ENCODE measurements around the gene TCEANC2. TPM values are rescaled to one million over a fixed set of nuclear protein-coding genes. Genes with fewer than 3 reads are reported as not detected.

The TCEANC2 gene
- total RNA-seq, 1 experiment from 2014 or later = 4.2 TPM

DNA sequence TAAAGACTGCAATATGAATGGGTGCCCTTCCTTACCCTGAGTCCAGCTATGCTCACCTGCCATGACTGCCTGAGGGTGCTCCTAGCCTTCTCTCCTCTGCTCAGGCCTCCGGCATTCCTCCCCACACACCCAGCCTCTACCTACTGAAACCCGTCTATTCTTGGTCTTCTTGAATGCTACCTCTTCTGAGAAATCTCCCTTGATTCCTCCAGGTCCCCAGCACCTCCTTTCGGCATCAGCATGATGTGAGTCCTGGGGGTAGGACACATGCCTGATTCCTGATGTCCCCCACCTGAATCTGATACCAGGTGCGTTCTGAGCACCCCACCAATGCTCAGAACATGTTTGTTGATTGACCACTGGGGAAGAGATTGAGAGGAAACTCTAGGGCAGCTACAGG is 44.0 kb upstream of the TCEANC2 start:
- H3K4me1 ChIP-seq (ENCODE audit: insufficient read depth, low read length, poor library complexity, severe bottlenecking) = no peaks in the 10 kb centered on the region
- no peak overlapping the region for H3K27ac ChIP-seq (ENCODE audit: low read depth, low read length, poor library complexity, severe bottlenecking)
- H3K27me3 ChIP-seq (replicated peaks; ENCODE audit: insufficient read depth, low read depth, low read length, poor library complexity) = no peaks in the 10 kb centered on the region
- POLR2A ChIA-PET (ENCODE audit: low non-redundant PET) = no interaction called here
- no peaks in the 10 kb centered on the region for H3K36me3 ChIP-seq (ENCODE audit: insufficient read depth, low read length, poor library complexity, severe bottlenecking)
- CTCF ChIA-PET = no interaction called here
- DNase-seq (ENCODE audit: low spot score) = no peak
- TF ChIP-seq, protein P1, sequence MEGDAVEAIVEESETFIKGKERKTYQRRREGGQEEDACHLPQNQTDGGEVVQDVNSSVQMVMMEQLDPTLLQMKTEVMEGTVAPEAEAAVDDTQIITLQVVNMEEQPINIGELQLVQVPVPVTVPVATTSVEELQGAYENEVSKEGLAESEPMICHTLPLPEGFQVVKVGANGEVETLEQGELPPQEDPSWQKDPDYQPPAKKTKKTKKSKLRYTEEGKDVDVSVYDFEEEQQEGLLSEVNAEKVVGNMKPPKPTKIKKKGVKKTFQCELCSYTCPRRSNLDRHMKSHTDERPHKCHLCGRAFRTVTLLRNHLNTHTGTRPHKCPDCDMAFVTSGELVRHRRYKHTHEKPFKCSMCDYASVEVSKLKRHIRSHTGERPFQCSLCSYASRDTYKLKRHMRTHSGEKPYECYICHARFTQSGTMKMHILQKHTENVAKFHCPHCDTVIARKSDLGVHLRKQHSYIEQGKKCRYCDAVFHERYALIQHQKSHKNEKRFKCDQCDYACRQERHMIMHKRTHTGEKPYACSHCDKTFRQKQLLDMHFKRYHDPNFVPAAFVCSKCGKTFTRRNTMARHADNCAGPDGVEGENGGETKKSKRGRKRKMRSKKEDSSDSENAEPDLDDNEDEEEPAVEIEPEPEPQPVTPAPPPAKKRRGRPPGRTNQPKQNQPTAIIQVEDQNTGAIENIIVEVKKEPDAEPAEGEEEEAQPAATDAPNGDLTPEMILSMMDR (conservative IDR thresholded peaks at IDR 0.05; ENCODE audit: low read depth, low read length) = no peak
- TF ChIP-seq EZH2 (IDR thresholded peaks at IDR 0.05; ENCODE audit: borderline replicate concordance, low read depth, low read length, poor library complexity, severe bottlenecking) = no peak
- no peaks in the 10 kb centered on the region for H3K9me3 ChIP-seq (ENCODE audit: low read depth, low read length, poor library complexity, severe bottlenecking)
- intact Hi-C loops (cut with micrococcal nuclease; ENCODE audit: unreplicated experiment) = no loop called here
- BruUV-seq (replicated peaks) = no TSS peak
- H3K4me3 ChIP-seq (ENCODE audit: low read depth, low read length, poor library complexity, severe bottlenecking) = no peak overlapping the region

DNA sequence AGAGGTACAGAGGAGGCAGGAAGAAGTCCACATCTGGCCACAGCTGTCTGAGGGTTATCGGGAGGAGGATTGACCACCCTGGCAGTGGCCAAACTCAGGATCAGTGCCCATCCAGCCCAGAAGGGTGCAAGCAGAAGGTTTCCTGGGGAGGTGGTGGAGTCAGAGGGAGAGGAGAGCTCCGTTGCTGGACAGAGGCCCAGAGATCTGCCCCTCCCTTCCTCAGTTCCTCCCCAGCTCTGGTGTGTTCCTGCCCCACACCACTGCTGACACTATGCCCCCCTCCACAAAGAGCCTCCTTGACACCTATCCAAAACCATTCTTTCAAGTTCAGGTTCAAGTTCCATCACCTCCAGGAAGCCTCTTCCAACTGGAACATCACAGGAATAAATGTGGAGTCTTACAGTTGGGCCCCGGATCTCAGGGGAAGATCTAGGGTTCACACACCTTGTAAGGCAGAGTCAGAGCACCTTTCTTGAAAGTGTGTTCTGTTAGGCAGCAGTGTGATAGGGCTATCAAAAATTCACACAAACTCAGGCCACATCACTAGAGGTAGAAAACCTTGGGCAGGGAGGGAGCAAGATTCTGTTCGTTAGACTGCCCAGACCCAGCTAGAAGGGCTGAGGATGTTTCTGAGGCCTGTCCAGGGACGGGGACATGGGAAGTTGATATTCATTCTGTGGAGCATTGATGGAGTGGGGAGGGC is 42.8 kb upstream of the TCEANC2 start:
- no peak for TF ChIP-seq EZH2 (IDR thresholded peaks at IDR 0.05; ENCODE audit: borderline replicate concordance, low read depth, low read length, poor library complexity, severe bottlenecking)
- TF ChIP-seq, protein P1 (conservative IDR thresholded peaks at IDR 0.05; ENCODE audit: low read depth, low read length) = no peak
- intact Hi-C loops (cut with micrococcal nuclease; ENCODE audit: unreplicated experiment) = no loop called here
- DNase-seq (ENCODE audit: low spot score) = no peak
- Histone ChIP-seq H3K27me3 (replicated peaks; ENCODE audit: insufficient read depth, low read depth, low read length, poor library complexity) (no peaks in the 10 kb centered on the region), H3K36me3 (ENCODE audit: insufficient read depth, low read length, poor library complexity, severe bottlenecking) (no peaks in the 10 kb centered on the region), H3K27ac (ENCODE audit: low read depth, low read length, poor library complexity, severe bottlenecking) (no peak overlapping the region), H3K4me3 (ENCODE audit: low read depth, low read length, poor library complexity, severe bottlenecking) (no peak overlapping the region), H3K4me1 (ENCODE audit: insufficient read depth, low read length, poor library complexity, severe bottlenecking) (no peaks in the 10 kb centered on the region), H3K9me3 (ENCODE audit: low read depth, low read length, poor library complexity, severe bottlenecking) (no peaks in the 10 kb centered on the region)
- ChIA-PET CTCF (no interaction called here), POLR2A (ENCODE audit: low non-redundant PET) (no interaction called here)
- no TSS peak for BruUV-seq (replicated peaks)

GRCh38 chr1:54011316-54012007 is 41.9 kb upstream of the TCEANC2 start:
- no peak for TF ChIP-seq EZH2 (IDR thresholded peaks at IDR 0.05; ENCODE audit: borderline replicate concordance, low read depth, low read length, poor library complexity, severe bottlenecking)
- TF ChIP-seq, protein P1 (conservative IDR thresholded peaks at IDR 0.05; ENCODE audit: low read depth, low read length) = no peak
- CTCF ChIA-PET = no interaction called here
- Histone ChIP-seq H3K4me1 (ENCODE audit: insufficient read depth, low read length, poor library complexity, severe bottlenecking) (no peaks in the 10 kb centered on the region), H3K36me3 (ENCODE audit: insufficient read depth, low read length, poor library complexity, severe bottlenecking) (no peaks in the 10 kb centered on the region), H3K9me3 (ENCODE audit: low read depth, low read length, poor library complexity, severe bottlenecking) (no peaks in the 10 kb centered on the region), H3K4me3 (ENCODE audit: low read depth, low read length, poor library complexity, severe bottlenecking) (no peak overlapping the region), H3K27me3 (replicated peaks; ENCODE audit: insufficient read depth, low read depth, low read length, poor library complexity) (no peaks in the 10 kb centered on the region), H3K27ac (ENCODE audit: low read depth, low read length, poor library complexity, severe bottlenecking) (no peak overlapping the region)
- no TSS peak for BruUV-seq (replicated peaks)
- no peak for DNase-seq (ENCODE audit: low spot score)
- intact Hi-C loops (cut with micrococcal nuclease; ENCODE audit: unreplicated experiment) = no loop called here
- POLR2A ChIA-PET (ENCODE audit: low non-redundant PET) = no interaction called here

Data from A673 (cell line).